ENCODE data around the gene DMXL2.

DNA sequence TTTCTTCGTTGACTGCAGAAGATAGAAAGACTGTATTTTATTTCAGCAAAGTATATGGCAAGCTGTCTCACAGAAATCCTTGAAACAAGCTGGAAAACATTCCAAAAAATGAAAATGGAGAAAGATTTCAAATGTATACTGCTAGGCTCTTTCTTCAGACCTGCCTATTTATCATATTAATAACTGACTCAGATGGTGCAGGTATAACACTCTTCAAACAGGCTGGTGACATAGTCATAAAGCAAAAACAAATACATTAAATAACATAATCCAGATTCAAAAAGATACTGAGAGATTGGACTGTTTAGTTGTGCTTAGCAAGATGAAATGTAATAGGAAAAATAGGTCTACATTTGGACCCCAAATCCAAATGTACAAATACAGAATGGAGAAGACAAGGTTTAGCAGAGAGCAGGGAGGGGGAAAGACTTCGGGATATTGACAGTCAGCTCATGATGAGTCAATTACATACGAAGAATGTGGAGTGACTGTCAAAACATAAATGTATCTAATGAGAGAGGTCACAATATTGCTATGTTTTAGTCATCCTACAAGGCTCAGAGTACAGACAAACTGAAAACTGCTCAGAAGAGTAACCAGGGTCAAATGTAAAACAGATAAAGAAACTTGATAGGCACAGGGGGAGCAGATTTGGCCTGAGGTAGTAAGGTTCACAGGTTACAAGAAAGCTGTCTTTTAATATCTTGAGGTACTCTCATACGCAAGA is 88.7 kb downstream of the DMXL2 start:
- TF ChIP-seq, protein P1, sequence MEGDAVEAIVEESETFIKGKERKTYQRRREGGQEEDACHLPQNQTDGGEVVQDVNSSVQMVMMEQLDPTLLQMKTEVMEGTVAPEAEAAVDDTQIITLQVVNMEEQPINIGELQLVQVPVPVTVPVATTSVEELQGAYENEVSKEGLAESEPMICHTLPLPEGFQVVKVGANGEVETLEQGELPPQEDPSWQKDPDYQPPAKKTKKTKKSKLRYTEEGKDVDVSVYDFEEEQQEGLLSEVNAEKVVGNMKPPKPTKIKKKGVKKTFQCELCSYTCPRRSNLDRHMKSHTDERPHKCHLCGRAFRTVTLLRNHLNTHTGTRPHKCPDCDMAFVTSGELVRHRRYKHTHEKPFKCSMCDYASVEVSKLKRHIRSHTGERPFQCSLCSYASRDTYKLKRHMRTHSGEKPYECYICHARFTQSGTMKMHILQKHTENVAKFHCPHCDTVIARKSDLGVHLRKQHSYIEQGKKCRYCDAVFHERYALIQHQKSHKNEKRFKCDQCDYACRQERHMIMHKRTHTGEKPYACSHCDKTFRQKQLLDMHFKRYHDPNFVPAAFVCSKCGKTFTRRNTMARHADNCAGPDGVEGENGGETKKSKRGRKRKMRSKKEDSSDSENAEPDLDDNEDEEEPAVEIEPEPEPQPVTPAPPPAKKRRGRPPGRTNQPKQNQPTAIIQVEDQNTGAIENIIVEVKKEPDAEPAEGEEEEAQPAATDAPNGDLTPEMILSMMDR (conservative IDR thresholded peaks at IDR 0.05), result no peak
- no peak for TF ChIP-seq ZFX (IDR thresholded peaks at IDR 0.05)
